ENCODE measurements around the gene PCSK6.

GRCh38 chr15:101386967-101387366 is 102.5 kb downstream of the PCSK6 start:
- no peak for TF ChIP-seq POLR2A (IDR thresholded peaks at IDR 0.05)
- TF ChIP-seq, protein P1, sequence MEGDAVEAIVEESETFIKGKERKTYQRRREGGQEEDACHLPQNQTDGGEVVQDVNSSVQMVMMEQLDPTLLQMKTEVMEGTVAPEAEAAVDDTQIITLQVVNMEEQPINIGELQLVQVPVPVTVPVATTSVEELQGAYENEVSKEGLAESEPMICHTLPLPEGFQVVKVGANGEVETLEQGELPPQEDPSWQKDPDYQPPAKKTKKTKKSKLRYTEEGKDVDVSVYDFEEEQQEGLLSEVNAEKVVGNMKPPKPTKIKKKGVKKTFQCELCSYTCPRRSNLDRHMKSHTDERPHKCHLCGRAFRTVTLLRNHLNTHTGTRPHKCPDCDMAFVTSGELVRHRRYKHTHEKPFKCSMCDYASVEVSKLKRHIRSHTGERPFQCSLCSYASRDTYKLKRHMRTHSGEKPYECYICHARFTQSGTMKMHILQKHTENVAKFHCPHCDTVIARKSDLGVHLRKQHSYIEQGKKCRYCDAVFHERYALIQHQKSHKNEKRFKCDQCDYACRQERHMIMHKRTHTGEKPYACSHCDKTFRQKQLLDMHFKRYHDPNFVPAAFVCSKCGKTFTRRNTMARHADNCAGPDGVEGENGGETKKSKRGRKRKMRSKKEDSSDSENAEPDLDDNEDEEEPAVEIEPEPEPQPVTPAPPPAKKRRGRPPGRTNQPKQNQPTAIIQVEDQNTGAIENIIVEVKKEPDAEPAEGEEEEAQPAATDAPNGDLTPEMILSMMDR (IDR thresholded peaks at IDR 0.05) = no peak
- no peak for TF ChIP-seq EP300 (IDR thresholded peaks at IDR 0.05)
- TF ChIP-seq POLR2AphosphoS5 (IDR thresholded peaks at IDR 0.05) = no peak

Measured in stomach (tissue), 4 donors.